HG03139 (cell line): ENCODE measurements around the gene SPIN1.

ENCODE experiments used
- ATAC-seq: cut with Tn5 transposase; IDR thresholded peaks from one replicate; pipeline ENCODE4 v1.9.1; 2021; ENCODE audit not compliant: unreplicated experiment

The SPIN1 gene

DNA sequence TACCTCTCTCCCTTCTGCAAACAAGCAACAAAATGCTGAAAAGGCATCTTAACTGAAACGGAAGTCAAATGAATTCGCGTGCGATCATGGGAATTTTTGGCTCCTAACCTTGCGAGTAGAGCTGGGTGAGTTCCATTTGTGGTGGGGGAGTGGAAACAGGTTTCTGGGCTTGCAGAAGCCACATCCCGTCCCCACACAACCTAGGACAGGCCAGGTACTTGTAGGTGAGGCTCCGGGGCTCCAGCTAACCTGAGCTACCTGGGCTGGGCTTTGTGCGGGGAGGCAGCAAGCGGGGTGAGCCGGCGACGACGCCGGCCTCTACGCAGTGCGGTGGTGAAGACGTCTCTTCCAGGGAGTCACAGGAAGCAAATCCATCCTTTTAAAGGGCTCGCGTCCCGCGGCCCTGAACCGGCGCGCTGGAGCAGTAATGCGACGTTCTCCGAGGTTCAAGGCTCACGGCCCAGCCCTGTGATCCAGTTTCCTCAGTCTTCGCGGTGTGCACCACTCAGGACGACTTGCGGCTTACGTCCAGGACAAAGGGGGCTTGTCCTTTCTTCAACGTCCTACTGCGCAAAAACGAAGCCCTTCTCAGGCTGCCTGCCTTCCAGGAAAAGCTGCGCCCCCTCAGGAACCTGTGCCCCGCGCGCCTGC lies 567 bp upstream of the SPIN1 start:
- peak; percentile 4 for ATAC-seq

DNA sequence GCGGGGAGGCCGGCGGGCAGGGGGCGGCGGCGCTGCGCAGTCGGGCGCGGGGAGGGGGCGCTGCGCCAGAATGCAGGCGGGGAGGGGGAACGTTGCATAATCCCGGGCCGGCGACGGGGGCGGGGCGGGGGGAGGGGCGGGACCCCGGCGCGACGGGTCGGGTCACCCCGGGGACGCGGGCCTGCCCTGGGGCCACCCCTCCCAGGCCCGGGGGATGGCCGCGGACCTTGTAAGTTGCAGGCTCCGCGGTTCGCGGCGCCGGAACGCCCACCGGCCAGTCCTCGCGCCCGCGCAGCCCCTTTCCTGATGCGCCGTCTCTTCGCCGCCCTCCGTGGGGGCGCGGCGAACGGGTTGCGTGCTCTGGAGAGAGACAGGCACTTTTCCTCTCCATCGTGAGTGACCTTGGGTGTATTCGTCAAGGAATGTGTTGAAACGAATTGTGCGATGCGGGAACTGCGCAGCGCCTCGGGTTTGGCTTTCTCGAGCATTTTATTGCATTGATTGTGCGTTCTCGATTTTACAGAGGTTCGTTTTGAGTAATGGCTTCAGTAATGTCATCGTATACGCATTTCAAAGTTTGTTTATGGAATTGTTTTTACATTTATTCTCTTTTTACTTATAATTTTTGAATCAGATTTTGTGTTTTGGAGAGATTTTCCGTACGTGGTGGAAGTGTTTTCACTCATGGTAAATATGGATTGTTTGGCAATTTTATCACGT lies 802 bp downstream of the SPIN1 start:
- ATAC-seq = peak; percentile 28

GRCh38 chr9:88390371-88390990 lies 2.2 kb downstream of the SPIN1 start:
- ATAC-seq = no peak

DNA sequence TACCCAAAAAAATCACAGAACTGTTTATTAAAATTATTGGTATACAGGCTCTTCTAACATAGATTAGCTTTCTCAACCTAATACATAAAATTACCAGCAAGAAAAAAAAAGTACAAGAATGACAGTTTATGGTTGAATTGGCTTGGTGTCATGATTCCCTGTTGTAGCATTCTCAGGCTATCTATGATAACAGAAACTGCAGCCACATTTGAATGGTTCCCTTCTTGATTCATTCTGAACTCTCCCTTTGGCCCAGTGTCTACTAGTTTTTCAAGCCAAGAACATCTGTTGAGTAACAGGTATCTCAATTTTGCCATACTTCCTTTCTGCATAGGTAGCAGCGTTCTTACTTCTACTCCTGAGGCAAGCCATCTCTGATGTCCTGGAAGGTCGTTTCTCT lies 3.0 kb downstream of the SPIN1 start:
- no peak for ATAC-seq

- no peak for ATAC-seq
Measured at GRCh38 chr9:88391921-88392320, 3.7 kb downstream of the SPIN1 start.

DNA sequence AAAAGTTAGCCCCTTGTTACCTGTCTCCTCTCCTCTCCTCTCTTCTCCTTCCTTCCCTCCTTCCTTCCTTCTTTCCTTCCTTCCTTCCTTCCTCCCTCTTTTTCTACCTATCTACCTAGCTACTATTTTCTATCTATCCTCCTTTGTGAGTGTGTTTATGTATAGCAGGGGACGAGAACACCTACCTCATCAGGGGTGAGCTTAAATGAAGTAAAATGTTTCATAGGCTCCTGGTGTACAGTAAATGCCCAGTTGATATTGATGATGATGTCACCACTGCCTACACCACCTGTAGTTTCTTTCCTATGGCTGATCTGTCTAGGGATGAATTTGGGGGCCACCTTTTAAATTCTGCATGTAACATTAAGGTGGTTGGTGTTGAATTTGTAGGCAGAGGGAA lies 4.3 kb downstream of the SPIN1 start:
- no peak for ATAC-seq

GRCh38 chr9:88396836-88397577 lies 8.8 kb downstream of the SPIN1 start:
- ATAC-seq = no peak

DNA sequence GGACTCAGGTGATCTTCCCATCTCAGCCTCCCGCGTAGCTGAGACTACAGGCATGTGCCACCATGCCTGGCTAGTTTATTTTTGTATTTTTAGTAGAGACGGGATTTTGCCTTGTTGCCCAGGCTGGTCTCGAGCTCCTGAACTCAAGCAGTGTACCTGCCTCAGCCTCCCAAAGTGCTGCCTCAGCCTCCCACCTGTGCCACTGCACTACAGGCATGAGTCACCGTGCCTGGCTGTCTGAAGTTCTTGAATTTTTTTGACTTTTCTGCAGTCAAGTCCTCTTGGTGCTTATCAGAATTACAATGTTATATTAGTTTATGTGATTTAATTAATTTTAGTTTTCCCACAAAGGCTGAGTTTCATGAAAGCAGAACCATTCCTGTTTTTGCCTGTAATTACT lies 9.8 kb downstream of the SPIN1 start:
- no peak for ATAC-seq

GRCh38 chr9:88399966-88400365 lies 11.7 kb downstream of the SPIN1 start:
- ATAC-seq = no peak

DNA sequence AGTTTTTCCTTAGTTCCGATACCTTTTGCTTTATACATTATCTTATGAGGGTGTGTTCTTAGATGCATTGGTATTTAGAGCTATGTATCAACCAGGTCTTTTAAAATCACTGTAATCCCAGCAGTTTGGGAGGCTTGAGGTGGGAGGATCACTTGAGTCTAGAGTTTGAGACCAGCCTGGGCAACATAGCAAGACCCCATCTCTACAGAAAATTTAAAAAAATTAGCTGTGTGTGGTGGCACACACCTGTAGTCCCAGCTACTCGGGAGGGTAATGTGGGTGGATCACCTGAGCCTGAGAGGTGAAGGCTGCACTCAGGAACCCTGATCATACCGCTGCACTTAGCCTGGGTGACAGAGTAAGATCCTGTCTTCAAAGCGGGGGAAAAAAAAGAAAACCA lies 15.1 kb downstream of the SPIN1 start:
- ATAC-seq = no peak

- ATAC-seq = no peak
Measured at GRCh38 chr9:88406051-88406450, 17.8 kb downstream of the SPIN1 start.

DNA sequence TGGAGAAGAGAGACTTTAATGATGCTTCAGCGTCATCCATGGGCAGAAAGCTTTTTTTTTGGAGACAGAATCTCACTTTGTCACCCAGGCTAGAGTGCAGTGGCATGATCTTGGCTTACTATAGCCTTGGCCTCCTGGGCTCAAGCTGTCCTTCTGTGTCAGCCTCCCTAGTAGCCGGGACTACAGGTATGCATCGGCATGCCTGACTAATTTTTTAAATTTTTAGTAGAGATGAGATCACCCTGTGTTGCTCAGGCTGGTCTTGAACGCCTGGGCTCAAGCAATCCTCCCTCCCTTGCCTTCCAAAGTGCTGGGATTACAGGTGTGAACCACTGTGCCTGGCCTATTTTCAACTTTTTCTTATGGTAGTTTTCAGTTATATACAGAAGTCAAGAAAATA lies 23.2 kb downstream of the SPIN1 start:
- no peak for ATAC-seq

GRCh38 chr9:88414298-88414697 lies 26.1 kb downstream of the SPIN1 start:
- no peak for ATAC-seq

DNA sequence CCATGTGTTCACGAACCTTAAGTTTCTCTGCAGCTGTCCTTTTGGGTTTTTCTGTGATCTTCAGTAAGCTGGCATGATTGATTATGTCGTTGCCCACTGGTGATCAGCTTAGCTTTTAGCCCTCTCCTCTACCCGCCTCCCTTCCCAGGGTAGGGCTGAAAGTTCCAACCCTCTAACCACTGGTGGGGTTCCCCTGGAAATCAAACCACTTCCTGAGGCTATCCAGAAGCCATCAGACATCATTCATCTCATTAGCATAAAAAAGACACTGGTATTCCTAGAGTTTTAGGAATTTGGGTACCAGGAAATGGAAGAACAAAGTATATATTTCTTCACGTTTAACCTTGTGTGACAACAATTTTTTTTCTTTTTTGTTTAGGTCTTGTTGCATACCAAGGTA lies 29.8 kb downstream of the SPIN1 start:
- no peak for ATAC-seq

DNA sequence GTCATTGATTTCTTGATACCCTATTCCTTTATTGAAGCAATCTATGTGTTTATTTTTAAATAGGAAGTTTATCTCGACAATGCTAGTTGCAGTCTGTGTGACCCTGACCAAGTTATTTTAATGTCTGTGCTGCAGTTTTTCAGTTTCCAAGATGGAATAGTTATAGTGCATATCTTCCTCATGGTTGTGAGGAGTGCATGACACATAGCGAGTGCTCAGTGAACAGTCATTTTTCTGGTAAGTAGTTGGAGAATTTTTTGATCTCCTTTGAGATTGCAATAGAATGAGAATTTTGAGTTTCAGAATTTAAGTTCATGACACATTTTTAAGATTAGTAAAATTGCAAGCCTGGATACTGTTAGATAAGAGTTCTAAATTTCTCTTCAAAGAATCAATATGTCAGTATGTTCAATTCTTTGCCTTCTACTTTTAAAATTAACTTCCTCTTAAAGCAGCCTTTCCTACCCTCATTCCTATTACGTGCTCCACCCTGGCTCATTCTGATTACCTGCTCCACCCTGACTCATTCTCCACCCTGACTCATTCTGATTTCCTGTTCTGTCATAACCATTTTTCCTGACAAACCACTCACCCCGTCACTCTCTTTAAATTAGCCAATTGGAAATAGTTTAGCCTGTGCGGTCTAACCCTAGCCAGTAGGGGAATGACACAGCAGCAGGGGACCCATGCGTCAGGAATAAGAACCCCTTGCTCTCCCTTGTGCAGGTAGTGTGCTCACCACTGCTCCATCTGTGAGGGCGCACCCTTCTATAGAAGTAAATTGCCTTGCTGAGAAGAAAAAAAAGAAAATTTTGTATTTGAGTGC lies 30.7 kb downstream of the SPIN1 start:
- no peak for ATAC-seq

DNA sequence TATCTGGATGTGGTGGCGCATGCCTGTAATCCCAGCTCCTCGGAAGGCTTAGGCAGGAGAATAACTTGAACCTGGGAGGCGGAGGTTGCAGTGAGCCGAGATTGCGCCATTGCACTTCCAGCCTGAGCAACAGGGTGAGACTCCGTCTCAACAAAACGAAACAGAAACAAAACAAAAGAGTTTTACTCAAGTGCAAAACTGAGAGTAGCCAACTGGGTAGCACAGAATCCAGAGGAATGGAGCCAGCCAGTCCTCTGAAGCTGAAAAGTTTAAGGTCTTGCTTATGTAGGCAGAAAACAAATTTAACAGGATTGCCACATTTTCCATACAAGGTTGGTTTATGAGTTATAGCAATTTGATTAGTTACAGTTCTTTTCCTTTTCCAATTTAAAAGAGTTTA lies 32.0 kb downstream of the SPIN1 start:
- ATAC-seq = no peak

DNA sequence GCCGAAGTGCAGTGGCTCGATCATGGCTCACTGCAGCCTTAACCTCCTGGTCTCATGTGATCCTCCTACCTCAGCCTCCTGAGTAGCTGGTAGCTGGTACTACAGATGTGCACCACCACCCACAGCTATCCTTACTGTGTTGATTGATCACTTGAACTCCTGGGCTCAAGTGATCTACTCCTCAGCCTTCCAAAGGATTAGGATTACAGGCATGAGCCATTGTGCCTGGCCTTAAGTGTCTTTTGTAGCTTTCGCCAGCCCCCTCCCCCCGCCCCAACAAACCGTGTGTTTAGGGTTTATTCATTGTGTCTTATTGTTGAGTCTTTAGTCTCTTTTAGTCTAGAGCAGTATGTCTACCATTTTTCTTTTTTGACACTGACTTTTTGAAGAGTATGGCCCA lies 33.1 kb downstream of the SPIN1 start:
- no peak for ATAC-seq

DNA sequence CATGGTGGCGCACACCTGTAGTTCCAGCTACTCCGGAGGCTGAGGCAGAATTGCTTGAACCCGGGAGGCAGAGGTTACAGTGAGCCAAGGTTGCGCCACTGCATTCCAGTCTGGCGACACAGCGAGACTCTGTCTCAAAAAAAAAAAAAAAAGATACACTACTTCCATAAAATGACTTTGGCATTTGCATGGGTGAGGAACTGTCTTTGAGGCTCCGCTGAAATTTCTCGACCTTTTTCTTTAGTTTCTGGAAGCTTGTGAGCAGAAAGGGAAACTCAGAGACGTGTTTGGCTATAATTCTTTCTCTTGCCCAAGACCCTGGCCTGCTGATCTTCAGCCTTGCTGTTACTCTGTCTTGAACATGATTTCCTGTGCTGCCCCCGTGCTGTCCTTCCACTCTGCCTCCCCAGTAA lies 37.3 kb downstream of the SPIN1 start:
- no peak for ATAC-seq

GRCh38 chr9:88426651-88427050 lies 38.4 kb downstream of the SPIN1 start:
- no peak for ATAC-seq

GRCh38 chr9:88429595-88430430 lies 41.6 kb downstream of the SPIN1 start:
- no peak for ATAC-seq
